ENCODE measurements around the gene MAN1A1.

Gene MAN1A1

GRCh38 chr6:119346450-119346849, 3.1 kb downstream of the MAN1A1 start:
- no peak for DNase-seq

DNA sequence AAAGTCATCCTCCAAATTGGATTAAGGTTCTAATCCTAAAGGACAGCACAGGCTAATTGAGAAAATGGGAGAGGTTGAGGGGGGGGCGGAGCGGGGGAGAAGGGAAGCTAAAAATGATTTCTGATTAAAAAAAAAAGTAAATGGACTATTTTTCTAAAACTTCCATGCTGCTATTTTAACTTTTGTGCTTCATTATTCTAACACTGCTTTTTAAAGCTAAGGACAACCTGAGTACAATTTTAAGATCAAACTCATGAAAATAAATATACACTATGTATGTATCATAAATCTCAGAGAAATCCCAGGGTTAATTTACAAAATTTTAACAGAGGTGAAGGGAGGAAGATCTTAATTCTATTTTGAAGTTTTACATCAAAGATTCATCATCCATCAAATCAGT, 4.4 kb downstream of the MAN1A1 start:
- no peak for DNase-seq

DNA sequence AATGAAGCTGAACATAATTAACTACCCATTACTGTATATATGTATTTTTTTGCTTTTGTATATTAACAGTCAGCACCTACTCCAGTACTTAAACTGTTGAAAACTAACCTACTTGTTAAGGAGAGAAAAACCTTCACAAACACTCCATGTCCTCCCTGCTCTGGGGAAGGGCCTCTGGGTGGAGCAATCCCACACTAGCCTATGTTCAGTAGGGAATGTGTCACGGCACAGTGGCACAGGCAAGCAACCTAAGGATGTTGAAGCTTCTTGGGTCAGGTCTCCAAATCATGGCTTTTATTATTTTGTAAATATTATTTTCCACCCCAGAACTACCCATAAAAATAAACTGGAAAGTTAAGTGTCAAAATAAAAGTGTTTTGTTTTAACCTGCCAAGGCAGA, 5.3 kb downstream of the MAN1A1 start:
- no peak for DNase-seq

GRCh38 chr6:119343573-119344146, 5.9 kb downstream of the MAN1A1 start:
- no peak for DNase-seq

GRCh38 chr6:119343167-119343566, 6.4 kb downstream of the MAN1A1 start:
- DNase-seq: no peak

DNA sequence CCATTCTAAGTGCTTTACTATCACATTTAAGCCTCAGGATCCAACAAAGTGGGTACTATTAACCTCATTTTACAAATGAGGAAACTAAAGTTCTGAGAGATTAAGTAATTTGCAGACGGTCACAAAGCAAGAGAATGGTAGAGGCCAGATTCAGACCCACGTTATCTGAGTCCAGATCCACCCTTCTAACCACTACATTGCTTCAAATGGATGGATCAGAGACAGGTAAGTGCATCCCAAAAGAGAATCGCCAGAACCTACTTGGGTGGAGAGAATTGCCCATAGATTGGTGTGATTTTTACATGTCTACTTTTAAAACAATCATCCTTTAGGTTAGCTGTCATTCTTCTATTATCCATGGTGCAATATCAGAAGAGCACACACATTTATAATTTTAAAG, 7.1 kb downstream of the MAN1A1 start:
- no peak for DNase-seq

DNA sequence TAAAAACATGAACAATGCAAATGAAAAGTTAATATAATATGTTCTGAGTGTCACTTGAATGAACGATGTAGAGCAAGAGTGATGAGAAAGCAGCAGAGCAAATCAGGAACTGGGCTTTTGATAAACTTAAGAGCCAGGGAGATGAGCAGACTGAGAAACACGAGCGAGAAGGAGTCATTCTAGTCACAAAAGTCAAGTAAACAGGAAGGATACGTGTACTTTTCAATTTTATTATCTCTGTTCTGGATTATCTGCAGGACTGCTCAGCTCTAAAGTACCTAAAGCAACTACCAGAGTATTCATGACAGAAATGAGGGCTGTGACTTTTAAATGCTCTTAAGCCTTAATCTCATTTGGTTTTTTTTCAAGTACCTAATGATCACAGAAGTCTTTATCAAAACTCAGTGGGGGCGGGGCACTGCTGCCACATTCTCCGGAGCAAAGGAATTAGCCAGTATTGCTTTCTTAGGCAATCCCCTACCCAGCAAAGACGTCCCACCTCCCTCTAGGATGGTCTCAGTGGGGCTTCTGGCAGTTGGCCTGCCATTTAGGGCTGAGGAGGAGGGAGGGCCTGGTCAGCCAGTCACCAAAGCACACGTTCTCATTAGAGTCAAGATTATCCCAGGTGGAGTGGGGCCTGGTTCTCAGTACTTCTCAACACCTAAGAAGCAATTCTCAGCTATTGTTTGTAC, 8.6 kb downstream of the MAN1A1 start:
- no peak for DNase-seq

DNA sequence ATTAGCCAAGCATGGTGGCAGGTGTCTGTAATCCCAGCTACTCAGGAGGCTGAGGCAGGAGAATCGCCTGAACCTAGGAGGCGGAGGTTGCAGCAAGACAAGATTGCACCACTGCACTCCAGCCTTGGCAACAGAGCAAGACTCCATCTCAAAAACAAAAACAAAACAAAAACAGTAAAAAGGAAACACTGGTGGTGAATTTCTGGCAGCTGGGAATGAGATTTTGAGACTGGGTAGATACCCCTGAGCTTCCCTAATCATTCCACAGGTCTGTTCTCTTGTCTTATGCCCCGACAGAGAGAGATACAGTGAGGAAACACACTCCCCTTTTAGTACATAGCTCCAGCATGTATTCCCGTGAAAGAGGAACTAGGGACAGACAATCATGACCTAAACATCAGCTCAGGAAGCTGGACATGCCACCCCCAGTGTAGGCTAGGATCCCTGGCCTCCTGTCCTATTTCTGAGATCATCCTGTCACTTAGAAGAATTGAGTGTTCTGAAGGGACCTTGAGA, 9.6 kb downstream of the MAN1A1 start:
- no peak for DNase-seq

DNA sequence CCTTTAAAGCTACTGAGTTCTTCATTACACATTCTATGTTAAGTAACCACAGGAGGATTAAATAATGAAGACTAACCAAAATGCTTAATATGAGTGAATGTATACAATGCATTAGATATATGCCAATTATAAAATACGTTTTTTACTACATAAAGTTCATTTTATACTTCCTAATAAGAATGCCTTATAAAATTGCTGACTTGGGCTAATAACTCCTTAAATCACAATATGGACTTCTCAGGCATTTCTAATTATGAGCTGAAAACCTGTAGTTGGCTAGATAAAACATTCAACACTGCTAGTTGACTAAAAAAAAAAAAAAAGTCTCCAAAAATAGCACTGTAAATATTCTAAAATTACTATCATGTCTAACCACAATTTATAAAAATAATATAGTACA, 11.8 kb downstream of the MAN1A1 start:
- no peak for DNase-seq

GRCh38 chr6:119337252-119337651, 12.3 kb downstream of the MAN1A1 start:
- no peak for DNase-seq

GRCh38 chr6:119334535-119335264, 14.9 kb downstream of the MAN1A1 start:
- DNase-seq: no peak

DNA sequence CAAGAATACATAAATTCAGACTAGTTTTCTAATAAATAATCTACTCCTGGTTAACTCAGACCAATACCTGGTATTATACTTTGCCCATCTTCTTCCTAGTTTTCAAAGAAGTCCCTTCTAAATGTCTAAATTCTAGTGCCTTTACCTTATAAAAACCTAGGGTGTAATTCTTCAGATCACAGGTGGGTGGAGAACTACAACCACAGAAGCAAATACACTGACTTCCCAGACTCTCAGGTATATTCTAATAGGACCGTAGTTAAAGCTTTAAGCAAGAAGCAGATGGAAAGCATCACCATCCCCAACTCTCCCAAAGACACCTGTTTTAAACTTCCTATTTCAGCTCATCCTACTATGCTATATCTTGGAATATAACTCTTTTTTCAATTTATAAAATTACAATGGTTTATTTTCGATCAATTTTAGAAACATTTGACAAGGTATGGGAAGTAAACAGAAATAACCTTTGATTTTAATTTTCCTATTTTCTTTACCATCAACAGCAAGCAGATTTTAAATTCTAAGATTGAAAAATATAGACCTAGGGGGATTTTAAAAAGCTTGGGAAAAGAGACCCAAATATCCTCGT, 15.8 kb downstream of the MAN1A1 start:
- DNase-seq: no peak

GRCh38 chr6:119333063-119333609, 16.4 kb downstream of the MAN1A1 start:
- no peak for DNase-seq

- no peak for DNase-seq
Observed at GRCh38 chr6:119331663-119332286, 17.8 kb downstream of the MAN1A1 start.

DNA sequence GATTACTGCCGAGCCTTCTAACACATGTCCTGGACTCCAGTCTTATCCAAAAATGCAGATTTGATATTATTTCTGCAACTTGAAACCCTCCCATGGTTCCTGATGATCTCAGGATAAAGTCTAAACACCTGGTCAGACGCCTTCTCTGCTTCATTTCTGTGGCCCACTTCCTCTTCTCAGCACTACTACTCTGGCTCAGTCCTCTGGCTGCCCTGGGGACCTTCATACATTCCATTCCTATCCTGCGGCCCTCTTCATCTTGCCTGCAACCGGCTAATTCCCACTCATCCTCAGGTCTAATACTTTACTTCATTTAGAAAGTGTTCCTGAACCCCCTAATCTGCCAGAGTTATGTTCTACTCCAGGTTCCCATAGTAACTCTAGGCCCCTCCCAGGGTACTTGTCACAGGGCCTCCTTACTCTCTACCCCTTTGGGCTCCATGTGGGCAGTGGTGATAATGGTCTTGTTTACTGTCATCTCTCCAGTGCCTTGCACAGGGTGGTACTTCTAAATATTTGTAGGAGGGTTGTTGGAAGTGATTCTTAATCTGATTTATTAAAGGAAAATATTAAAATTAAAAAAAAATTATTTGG, 18.9 kb downstream of the MAN1A1 start:
- DNase-seq: no peak

DNA sequence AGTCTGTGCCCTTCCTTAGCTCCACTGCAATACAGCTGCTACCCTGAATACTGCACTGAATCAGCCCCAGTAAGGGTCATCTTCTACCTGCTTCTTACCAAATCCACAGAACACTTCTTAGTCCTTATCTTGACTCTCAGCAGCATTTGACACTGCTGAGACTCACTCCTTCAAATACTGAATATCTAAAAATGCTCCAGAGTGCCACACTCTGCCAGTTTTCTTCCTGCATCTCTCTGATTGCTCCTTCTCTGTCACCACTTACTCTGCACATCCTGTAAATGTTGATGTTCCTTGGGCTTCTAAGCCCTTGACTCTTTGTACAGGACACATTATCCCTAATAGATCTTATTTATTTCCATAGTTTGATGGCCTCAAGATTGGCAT, 19.8 kb downstream of the MAN1A1 start:
- DNase-seq: no peak

- DNase-seq: no peak
Observed at GRCh38 chr6:119328892-119329793, 20.4 kb downstream of the MAN1A1 start.

- DNase-seq: no peak
Observed at GRCh38 chr6:119328254-119328653, 21.3 kb downstream of the MAN1A1 start.

GRCh38 chr6:119327810-119328209, 21.8 kb downstream of the MAN1A1 start:
- DNase-seq: no peak

- DNase-seq: no peak
Observed at GRCh38 chr6:119326291-119327005, 23.1 kb downstream of the MAN1A1 start.

Data from fibroblast of skin of abdomen (primary cell).